Endometrium (tissue), 2 donors: Measurements from ENCODE around the gene ZNF296.

Source experiments
- FAIRE-seq: peaks from 2 replicates; lab custom pipeline; 2012; peaks lifted over from hg19 to GRCh38; lab: Jason Lieb, UNC
- donor health status: control.
- donor health status: control.

ZNF296 gene

DNA sequence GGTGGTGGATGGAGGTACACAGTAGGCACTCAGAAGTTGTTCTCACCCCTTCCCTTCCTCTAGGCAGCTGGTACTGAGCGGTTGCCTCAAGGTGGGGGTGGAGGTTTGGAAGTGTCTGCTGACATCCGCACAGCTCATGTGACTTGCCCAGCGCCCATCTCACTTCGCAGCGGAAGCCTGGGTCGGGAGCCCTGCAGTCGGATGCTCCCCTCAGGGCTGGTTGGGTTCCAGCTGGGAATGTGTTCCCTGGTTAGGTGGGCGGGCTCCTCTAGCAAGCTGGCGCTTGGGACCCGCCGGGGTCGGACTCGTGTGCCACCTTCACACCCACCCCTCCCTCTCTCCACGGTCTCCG, 26.9 kb upstream of the ZNF296 start:
- FAIRE-seq, result no peak

DNA sequence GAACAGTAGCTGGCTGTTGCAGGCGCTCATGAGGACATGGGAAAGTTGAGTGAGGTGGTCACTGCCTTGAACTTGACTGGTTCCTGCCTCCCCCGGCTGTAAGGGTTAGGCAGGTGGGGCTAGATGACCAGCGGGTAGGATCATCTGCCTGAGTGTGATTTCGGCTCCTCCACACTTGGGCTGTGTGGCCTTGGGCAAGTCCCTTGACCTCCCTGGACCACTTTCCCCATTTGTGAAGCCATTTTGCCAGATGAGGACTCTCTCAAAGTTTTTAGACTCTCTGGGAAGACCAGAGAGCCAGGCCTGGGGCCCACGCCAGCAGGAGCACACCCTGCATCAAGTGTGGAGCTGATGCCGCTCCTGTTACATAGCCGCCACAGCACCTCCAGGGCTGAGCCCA, 26.2 kb upstream of the ZNF296 start:
- FAIRE-seq, result no peak

DNA sequence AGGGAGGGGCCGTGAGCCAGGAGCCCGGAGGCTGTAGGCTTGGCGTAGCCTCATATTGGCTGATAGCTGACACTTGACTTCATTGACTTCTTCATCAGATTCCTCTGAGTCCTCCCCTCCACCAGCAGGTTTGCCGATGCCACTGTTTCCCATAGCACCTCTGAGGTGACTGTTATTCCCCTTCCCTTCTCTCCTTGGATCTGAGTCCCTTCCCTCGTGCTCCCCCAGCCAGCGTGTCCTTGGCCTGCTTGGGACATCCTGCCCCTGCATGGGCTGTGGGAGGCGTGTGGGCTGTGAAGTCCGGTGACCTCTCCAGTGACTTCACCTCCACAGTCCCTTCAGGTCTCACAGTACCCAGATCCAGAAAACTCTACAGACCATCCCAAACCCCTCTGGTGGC, 25.5 kb upstream of the ZNF296 start:
- FAIRE-seq, result no peak

DNA sequence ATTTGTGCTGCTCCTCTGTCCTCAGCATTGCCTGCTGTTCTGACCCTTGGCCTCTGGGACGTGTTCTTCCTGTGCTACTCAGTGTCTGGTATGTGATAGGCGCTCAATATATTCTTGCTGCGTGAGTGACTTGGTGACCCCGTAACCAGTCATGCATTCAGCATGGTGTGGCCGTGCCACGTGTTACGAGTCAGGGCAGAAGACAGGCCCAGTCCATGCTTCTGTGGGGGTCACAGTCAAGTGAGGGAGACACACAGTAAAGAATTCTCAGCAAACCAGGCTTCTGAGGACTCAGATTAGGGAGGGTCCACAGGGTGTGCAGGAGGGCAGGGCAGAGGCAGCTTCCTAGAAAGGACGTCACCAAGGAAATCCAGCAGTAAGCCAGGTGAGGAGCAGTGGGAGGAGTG, 24.6 kb upstream of the ZNF296 start:
- FAIRE-seq, result no peak

DNA sequence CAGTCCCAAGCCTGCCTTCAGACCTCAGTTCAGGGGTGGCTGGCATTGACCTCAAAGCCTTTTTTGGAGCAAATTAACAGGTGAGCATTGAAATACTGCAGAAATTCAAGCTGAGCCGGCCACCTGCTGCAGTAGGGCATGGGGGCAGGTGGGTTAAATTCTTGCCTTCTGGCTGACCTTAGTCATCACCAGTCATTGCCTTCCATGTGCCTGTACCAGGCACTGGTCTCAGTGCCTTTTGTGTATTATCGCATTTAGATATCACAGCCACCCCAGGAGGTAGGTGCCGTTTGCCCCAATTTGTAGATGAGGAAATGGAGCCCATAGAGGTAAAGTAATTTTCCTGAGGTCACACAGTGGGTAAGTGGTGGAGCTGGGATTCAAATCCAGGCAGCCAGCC, 23.9 kb upstream of the ZNF296 start:
- FAIRE-seq, result no peak

DNA sequence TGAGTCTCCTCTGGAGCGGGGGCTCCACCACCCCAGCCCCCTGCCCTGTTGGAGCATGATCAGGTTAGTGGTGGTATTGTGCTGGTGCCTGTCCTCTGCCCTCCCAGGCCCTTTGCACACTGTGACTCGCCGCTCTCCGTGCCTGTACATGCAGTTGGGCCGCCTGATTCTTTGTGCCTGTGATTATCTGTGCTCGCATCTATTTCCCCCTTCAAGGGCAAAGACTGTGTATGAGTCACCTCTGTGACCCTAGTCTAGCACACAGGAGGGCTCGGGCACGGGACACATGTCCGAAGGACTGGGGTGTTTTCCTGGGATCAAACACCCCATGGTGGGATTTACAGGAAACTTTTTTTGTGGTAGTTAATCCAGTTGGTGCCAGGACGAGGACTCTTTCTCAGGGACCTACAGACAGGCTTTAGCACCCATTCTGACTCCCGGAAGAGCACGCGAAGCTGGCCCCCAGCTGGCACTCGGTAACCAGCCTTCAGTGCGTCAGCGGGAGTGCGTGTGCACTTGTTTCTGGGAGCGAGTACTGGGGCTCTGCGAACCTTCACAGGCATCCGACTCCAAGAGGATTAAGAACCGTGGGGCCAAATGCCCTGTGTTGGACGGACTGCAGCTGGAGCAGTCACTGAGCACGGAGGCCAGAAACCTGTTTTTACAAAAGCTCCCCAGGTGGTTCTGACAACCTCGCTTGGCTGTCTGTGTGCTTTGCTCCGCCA, 23.4 kb upstream of the ZNF296 start:
- no peak for FAIRE-seq

DNA sequence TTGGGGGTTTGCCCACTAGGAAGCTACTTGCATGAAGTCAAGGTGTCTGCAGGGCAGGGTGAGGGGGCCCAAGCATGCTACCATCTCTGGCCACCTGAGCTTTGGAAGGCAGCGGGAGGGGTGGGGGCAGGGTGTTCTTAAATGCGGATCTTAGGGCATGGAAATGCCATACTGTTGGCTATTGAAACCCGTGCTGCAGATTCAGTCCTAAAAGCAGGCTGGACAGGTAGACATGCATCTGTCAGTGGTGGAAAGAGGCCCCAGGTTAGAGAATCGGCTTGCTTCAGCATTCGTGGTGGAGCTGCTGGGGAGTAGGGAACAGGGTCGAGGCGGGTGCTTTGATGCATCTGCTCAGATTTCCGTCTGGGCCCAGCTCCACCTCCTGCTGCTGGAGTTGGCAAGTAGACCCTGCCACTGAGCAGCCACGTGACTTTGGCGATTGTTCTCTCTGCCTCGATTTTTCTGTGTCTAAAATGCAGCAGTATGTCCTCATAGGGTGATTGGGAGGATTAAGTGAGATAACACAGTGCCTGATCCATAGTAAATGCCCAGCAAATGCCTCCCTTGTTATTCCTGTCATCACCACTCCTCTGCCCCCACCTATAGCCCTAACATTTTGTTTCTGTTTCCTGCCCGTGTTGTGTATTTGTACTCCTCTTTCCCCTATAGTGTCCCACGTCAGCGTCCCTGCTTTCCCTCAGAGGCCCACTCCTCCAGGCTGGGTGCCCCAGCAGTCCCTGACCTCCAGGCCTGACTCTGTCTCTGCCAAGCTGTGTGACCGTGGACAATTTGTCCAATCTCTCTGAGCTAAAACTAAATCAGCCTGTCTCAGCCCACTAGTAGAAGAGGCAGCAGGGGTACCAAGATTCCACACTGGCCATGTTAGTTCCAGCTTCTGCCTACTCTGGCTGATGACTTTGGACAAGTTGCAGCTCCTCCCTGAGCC, 22.5 kb upstream of the ZNF296 start:
- FAIRE-seq, result no peak

DNA sequence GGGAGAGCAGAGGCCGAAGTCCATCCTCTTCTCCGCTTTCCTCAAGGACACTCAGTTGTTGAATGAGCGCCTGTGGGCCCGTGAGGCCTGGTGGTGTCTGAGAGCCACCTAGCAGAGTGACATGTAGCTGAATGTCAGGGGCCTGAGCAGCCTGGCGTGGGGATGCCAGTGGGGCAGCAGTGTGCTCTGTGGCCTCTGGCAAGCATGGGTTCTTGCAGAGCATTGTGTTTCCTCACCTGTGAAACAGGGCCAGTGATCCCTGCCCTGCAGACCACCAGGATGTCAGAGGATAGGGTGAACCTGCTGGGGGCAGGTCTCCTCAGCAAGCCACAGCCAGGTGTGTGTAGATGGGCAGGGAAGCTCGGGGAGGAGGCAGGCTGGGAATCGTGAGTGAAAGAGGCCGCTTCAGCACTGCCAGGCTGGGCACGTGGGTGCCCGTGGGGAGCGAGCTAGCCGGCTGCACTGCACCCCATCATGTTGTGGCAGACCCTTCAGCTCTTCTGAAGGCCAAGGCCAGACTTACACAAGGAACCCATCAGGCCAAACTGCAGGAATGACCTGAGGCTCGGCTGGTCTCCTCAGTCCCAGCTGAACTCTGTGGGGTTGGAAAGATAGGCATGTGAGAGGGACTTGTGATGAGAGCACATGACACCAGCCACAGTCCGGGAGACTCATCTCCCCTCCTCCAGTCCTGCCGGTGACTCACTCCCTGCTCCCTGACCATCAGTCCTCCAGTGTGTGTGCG, 21.7 kb upstream of the ZNF296 start:
- FAIRE-seq, result no peak

DNA sequence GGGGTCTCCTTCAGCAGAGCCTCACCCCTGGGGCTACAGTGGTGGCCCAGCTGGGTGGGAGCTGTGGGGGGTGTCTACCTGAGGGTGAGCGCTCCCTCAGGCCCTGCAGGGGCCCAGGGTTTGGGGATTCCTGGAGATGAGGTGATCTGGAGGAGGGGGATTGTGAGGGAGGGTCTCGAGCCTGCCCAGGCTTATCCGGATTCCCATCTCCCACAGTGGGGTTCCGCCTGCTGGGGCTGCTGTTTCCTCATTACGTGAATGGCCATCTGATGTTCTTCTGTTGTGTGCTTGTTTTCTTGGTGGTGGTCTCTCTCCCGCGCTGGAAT, 21.1 kb upstream of the ZNF296 start:
- no peak for FAIRE-seq

DNA sequence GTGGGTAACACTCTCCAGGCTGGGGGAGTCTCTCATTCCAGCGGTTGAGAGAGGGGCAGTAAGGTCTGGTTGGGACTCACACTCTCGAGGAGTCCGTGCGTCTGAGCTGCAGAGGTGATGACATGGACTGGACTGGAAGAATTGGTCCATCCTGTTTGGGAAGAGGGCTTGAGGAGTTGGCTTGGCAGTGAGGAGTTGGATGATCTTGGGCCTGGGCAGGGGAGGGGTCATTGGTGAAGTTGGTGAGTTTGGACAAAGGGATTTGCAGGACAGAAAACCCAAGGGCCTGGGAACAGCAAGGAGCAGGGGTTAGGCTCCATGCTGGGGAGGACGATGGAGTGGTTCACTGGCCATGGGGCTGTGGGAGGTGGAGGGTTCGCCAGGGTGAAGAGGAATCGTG, 20.4 kb upstream of the ZNF296 start:
- FAIRE-seq, result no peak

DNA sequence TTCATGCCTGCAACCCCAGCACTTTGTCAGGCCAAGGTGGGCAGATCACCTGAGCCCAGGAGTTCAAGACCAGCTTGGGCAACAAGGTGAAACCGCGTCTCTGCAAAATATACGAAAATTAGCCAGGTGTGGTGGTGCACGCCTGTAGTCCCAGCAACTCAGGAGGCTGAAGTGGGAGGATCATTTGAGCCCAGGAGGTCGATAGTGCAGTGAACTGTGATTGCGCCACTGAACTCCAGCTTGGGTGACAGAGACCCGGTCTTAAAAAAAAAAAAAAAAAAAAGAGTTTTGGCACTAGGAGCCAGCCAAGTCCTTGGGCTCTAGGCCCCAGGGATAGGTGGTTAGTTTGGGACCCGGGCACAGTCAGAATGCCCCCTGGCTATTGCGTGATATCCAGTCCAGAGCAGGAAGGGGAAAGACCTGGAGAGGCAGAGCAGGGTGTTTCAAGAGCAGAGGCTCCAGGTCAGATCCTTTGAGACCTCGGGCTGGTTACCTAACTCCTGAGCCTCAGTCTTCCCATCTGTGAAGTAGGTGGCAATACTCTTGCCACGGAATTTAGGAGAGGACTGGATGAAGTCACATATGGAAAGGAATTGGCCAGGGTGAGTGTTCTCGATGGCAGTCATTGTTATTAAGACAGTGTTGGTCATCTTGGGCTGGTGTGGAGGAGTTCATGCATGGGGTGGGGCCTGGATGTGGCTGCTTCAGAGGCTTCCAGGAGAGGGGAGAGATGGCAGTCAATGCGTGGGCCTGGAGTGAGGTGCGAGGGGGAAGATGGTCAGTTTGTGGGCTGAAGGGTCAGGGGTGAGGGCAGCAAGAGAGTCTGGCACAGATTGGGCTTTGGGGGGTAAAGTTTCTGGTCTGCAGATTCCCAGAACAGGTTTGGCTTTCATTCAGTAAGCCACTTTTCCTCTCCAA, 19.5 kb upstream of the ZNF296 start:
- no peak for FAIRE-seq

DNA sequence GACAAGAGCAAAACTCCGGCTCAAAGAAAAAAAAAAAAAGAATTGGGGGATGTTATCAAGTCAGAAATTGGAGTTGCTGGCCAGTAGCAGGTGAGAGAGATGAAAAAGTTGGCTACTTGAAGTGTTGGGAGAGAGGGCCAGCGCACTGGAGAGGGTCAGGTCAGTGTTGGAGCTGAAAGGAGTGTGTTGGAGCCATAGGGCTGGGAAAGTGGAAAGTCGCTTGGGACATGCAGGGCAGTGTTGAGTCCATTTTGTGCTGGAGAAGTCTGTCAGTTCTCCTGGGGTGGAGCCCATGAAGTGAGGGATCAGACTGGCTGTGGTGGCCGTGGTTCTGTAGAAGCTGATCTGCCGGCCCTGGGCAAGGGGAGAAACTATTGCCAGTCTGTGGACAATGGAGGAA, 18.4 kb upstream of the ZNF296 start:
- FAIRE-seq, result no peak

DNA sequence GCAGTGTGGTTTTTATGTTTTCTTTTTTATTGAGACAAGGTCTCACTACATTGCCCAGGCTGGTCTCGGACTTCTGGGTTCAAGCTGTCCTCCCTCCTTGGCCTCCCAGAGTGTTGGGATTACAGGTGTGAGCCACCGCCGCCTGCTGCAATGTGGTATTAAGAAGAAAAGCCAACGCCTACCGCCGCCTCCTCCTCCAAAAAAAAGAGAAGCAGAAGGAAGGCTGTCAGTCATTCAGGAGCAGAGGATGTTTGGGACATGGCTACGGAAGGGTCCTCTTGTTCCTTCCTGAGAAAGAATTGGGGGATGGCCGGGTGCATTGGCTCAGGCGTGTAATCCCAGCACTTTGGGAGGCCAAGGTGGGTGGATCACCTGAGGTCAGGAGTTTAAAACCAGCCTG, 17.9 kb upstream of the ZNF296 start:
- no peak for FAIRE-seq

DNA sequence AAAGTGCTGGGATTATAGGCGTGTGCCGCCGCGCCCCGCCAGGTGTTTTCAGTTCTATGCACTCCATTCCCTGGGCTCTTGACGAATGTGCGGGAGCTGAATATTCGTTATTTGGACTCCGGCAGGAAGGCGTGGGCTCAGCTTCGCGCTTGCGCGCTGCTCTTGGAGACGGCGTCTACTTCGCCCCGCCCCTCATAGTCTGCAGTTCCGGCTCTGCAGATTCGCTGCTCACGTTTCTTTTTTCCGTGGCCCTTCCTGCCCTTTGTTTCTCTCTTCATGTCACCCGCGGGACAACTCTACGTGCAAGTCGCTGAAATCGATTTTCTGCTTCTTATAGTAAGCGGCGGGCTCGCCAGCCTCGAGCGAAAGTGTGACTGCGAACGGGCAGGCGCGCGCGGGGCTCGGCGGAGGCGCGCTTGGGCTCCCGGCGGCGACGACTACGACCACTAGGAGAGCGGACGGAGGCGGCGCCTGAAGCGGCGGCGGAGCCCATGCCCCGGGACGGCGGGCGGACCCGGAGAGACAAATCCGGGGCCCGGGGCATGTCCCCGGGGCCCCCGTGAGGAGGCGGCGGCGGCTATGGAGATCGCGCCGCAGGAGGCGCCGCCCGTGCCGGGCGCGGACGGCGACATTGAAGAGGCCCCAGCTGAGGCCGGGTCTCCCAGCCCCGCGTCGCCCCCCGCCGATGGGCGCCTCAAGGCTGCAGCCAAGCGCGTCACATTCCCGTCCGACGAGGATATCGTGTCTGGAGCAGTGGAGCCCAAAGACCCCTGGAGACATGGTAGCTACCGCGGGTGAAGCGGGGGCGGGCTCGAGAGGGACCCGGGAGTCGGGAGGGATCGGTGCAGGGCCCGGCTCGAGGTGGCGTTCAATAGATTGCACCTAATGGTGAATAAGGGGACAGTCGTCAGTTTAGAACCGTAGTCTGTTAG, 16.7 kb upstream of the ZNF296 start, which contains the start of gene PPP1R37:
Gene PPP1R37 (plus strand): TSS at position 433 of the 932 bp plus-strand sequence. CDS start 147 bp downstream, at position 580.
- FAIRE-seq, result peak; percentile 89

DNA sequence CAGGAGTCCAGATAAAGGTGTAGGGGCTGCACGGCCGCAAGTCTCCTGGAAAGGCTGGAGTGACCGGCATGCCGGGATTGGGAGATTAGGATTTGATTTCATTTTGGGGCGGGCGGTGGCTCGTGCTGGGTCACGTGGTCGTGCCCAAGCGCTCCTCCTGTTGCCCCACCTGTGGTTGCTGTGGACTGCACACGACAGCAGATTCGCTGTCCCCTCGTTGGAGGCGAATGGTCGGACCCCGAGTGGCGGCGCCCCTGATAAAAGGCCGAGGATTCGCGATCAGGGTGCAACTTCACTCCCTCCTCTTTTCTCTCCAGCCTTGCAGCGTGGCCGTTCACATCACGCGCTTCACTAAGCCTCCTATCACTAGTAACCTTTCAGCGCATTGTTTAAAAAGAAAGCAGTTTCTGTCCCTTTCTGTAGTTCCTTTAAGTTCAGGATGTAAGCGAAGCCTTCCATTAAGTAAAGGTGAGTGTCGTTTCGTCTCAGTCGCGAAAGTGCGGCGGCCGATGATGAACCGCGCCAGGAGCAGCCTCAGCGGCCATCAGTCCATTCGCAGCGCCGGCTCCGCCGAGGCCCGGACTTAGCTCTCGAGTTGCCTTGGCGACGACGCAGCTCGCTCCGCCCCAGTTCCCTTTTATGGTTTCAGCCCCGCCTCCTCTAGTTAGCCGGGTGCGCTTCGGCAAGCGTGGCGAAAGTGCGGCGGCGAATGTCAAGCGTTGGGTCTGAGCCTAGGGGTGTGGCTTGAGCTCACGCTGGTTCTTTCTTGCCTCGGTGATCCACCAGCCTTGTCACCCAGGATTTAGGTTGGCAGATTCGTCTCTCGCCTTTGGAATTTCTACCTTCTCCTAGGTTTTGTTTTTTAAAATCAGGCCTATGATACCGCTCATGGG, 15.0 kb upstream of the ZNF296 start:
- peak; percentile 98 for FAIRE-seq

DNA sequence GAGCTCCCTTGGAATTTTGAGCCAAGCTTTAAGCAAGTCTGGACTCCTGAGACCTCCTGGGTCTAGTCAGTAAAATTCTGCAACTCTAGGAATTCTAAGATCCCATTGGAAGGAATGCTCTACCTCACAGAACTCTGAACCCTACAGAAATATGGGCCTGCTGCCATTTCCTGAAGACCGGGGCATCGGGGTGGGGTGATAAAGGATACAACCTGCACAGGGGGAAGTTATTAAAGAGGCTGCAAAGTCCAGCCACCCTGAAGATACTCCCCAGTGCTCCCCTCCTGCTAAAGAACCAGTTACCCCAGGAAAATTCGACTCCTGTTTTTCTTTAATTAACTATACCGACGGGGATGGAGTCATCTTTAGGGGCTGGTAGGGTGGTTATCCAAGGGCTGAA, 14.3 kb upstream of the ZNF296 start:
- FAIRE-seq, result no peak

DNA sequence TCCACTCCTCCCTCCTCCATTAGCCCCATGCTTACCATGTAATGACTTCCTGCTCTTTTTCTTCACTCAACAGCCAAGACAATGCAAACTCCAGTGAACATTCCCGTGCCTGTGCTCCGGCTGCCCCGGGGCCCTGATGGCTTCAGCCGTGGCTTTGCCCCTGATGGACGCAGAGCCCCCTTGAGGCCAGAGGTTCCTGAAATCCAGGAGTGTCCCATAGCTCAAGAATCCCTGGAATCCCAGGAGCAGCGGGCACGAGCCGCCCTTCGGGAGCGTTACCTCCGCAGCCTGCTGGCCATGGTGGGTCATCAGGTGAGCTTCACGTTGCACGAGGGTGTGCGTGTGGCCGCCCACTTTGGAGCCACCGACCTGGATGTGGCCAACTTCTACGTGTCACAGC, 13.8 kb upstream of the ZNF296 start:
- no peak for FAIRE-seq

DNA sequence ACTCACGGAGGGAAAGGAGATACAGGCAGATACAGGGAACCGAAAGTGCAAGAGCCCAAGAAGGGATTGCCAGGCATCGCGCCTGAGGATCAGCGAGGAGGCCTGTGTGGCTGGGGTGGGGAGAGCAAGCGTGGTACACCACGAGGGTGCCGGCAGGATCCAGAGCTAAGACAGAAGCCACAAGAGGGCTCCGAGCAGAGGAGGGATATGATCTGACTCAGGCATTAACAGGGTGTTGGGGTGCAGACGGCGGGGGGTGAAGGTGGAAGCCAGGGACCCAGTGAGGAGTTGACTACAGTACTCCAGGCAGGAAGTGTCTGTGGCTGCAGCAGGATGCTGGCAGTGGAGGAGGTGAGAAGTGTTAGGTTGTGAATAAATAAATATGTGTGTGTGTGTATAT, 11.3 kb upstream of the ZNF296 start:
- FAIRE-seq, result no peak

DNA sequence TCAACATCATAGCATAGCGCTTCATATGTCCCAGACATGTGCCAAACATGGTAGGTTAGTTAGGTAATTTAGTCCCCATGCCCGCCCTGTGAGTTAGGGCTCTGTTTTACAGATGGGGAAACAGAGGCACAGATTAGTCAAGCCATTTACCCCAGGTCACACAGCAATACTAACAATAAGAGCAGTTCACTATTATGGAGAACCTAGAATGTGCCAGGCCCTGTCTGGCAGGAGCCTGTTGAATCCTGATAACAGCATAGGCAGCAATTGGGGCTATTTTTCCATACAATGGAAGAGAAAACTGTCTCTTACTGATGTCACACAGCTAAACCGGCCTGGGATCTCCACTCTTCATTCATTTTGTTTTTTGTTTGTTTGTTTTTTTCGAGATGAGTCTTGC, 10.2 kb upstream of the ZNF296 start:
- FAIRE-seq, result no peak

DNA sequence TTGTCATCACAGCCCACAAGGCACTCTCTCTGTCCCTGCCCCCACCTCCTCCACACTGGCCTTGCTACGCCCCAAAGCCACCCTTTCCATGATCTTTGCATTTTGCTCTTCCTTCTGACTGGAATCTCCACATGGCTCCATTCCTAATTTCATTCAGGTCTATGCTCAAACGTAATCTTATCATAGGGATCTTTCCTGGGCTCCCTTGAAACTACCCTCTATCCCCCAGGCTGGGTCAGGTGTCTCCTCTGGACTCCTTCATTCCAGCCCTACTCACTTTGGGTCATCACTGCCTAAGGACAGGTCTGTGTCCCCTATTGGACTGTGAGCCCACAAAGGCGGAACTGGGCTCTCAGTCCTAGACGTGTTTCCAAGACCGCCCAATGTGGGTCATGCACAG, 5.9 kb upstream of the ZNF296 start:
- no peak for FAIRE-seq
